ENCODE results near the gene TMEM185B.
"Not testable (repeated sequence)": the region's sequence is repeated elsewhere in the genome, so short reads cannot be mapped to it uniquely, and the experiment has no call there.

TMEM185B gene

GRCh38 chr2:120223034-120223912 is at the start of gene TMEM185B:
TSS of gene TMEM185B (minus strand) at chr2:120223400. CDS start at chr2:120222976, 424 bp downstream.
- peak; percentile 79 to 80 for DNase-seq (ENCODE audit: low read depth in 1 of 2, low spot score in 1 of 2)

GRCh38 chr2:120271711-120272379 is 48.6 kb upstream of the TMEM185B start:
- DNase-seq (ENCODE audit: low read depth in 1 of 2, low spot score in 1 of 2), result no peak

- no peak for DNase-seq (ENCODE audit: low read depth in 1 of 2, low spot score in 1 of 2)
Observed at GRCh38 chr2:120269816-120270215, 46.6 kb upstream of the TMEM185B start.

GRCh38 chr2:120269076-120269744 is 46.0 kb upstream of the TMEM185B start:
- no peak for DNase-seq (ENCODE audit: low read depth in 1 of 2, low spot score in 1 of 2)

GRCh38 chr2:120267348-120267747 is 44.1 kb upstream of the TMEM185B start:
- no peak for DNase-seq (ENCODE audit: low read depth in 1 of 2, low spot score in 1 of 2)

DNA sequence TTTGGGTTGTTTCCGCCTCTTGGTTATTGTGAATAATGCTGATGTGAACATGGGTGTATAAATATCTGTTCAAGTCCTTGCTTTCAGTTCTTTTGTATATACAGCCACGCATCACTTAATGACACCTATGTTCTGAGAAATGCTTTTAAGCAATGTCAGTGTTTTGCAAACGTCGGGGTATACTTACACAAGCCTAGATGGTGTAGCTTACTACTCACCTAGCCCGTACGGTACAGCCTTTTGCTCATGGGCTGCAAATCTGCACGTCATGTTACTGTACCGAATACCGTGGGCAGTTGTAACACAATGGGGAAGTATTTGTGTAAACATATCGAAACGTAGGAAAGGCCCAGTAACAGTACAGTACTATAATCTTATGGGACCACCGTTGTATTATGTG is 41.8 kb upstream of the TMEM185B start:
- no peak for DNase-seq (ENCODE audit: low read depth in 1 of 2, low spot score in 1 of 2)

DNA sequence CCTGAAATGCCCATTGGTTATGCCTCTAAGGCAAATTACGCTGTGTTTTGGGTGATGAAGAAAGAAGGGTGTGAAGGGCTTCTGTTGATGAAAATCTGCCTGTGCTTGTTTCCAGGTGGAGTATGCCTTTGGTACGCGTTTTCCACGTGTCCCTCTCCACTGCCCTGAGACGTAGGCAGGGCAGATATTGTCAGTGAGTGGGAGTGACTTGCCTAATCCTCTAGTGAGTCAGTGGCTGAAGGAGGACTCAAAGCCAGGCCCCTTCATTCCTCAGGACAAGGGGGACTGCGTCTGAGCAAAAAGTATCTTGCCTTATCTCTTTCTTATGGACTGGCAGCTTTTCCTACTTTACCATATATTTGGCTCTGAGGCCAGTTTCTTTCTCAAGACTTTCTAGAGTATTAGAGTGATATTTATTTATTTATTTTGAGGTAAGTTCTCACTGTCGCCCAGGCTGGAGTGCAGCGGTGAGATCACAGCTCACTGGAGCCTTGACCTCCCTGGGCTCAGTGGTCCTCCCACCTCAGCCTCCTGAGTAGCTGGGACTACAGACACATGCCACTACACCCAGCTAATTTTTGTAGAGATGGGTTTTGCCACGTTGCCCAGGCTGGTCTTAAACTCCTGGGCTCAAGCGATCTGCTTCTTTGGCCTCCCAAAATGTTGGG is 39.7 kb upstream of the TMEM185B start:
- DNase-seq (ENCODE audit: low read depth in 1 of 2, low spot score in 1 of 2), result no peak

DNA sequence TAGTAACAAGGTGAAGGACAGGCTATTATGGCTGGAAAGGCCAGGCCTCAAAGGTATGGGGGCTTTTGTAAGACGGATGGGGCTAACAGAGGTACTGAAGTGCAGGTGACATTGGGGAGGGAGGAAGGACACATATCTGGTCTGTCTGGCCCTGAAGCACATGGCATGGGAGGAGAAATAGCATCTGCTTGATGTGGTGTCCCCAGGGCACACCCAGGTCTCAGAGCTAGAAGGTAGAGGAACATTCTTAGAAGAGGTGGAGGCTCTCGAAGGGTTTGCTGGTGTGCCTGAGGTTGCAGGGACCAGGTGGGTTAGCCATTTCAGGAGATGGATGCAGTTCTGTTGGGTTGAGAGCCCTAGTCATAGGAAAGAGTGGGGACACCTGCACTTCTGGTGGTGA is 39.0 kb upstream of the TMEM185B start:
- no peak for DNase-seq (ENCODE audit: low read depth in 1 of 2, low spot score in 1 of 2)

GRCh38 chr2:120261387-120262006 is 38.3 kb upstream of the TMEM185B start:
- DNase-seq (ENCODE audit: low read depth in 1 of 2, low spot score in 1 of 2), result no peak

GRCh38 chr2:120260736-120261135 is 37.5 kb upstream of the TMEM185B start:
- DNase-seq (ENCODE audit: low read depth in 1 of 2, low spot score in 1 of 2), result no peak

- DNase-seq (ENCODE audit: low read depth in 1 of 2, low spot score in 1 of 2), result not testable (repeated sequence)
Observed at GRCh38 chr2:120259939-120260338, 36.7 kb upstream of the TMEM185B start.

GRCh38 chr2:120258196-120258595 is 35.0 kb upstream of the TMEM185B start:
- DNase-seq (ENCODE audit: low read depth in 1 of 2, low spot score in 1 of 2), result no peak

- DNase-seq (ENCODE audit: low read depth in 1 of 2, low spot score in 1 of 2), result no peak
Observed at GRCh38 chr2:120257522-120257921, 34.3 kb upstream of the TMEM185B start.

DNA sequence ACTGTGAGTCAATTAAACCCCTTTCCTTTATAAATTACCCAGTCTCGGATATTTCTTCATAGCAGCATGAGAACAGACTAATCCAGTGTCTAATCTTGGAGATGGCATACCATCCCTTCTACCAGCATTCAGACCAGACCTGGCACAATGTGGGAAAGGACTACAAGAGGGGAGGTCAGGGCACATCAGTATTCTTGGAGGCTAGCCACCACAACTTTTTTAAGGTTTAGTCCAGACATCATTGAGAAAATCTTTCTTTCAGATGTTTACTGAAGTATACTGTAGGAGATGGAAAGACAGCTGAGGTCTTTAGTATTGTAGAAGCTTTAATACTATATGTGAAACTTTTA is 33.4 kb upstream of the TMEM185B start:
- DNase-seq (ENCODE audit: low read depth in 1 of 2, low spot score in 1 of 2), result no peak

- DNase-seq (ENCODE audit: low read depth in 1 of 2, low spot score in 1 of 2), result no peak
Observed at GRCh38 chr2:120255986-120256650, 32.9 kb upstream of the TMEM185B start.

- DNase-seq (ENCODE audit: low read depth in 1 of 2, low spot score in 1 of 2), result no peak
Observed at GRCh38 chr2:120255071-120255470, 31.9 kb upstream of the TMEM185B start.

DNA sequence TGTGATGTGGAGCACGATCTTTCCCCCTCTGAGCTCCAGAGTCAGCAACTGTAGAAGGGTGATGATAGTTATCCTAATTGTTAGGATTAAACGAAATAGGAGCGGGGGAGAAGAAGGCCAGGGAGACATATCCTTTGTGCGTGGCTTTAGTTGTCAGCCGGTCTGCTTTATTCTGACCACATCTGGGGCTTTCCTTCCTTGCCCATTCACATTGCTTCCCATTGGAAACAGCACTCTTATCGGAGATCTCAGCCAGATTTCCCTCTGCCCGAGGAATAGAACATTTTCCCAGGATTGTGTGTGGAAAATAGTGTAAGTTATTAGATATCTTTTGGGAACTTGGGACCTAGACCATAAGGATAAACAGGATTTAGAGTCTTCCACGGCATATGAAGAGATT is 31.0 kb upstream of the TMEM185B start:
- no peak for DNase-seq (ENCODE audit: low read depth in 1 of 2, low spot score in 1 of 2)

DNA sequence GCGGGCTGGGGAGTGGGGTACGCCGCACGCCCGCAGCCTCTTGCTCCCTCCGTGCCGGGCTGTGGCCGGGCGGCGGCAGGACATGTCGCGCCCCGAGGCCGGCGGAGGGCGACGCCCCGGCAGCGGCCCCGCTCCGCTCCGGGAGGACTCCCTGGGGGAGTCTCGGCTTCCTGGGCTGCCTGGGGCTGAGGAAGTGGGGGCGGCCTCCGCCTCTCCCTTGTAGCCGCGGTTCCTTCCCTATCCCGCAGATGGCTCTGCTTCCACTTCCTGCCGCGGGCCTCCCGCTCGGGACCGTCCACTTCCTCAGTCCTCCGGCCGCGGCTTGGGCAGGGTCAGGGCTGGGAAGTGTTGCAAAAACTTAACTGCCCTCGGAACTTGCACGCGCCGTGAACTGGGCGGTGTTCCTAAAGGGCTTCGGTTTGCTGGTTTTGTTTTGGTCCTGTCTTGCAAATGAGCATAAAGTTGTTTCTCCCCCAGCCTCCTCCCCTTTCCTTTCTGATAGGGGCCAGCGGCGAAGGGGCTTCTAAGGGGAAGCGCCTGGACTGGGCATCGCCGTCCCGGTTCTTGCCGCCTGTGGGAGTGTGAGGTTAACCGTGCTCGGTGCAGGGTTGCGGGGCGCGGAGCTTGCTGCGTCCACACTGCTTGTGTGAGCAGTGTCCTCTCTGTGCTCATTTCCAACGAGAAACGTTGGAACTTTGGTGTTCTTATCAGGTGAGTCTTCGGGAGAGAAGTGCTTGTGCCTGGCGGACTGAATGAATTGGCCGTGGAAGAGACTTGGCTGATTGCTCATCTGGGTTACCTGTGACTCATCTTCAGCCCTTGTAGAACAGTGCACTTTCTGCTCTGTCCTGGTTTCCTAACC is 30.1 kb upstream of the TMEM185B start:
- DNase-seq (ENCODE audit: low read depth in 1 of 2, low spot score in 1 of 2), result peak in 1 of 2 donors; percentile 28

GRCh38 chr2:120252225-120253020 is 29.2 kb upstream of the TMEM185B start, which contains the start of gene RALB:
TSS of gene RALB (plus strand) at chr2:120252852. CDS start at chr2:120278665, 25,813 bp downstream.
- DNase-seq (ENCODE audit: low read depth in 1 of 2, low spot score in 1 of 2), result peak; percentile 96 to 99
